ENCODE results near the gene KCNJ15. TPM values are rescaled to one million over a fixed set of nuclear protein-coding genes. Genes with fewer than 3 reads are reported as not detected.

Gene KCNJ15
- total and polyA plus RNA-seq, 10 of the 15 experiments (the other 5 are each of a cell fraction or from before 2014, with no cell fraction given) = 0.05 to 2.7 (median 0.33) TPM; not detected in 6

DNA sequence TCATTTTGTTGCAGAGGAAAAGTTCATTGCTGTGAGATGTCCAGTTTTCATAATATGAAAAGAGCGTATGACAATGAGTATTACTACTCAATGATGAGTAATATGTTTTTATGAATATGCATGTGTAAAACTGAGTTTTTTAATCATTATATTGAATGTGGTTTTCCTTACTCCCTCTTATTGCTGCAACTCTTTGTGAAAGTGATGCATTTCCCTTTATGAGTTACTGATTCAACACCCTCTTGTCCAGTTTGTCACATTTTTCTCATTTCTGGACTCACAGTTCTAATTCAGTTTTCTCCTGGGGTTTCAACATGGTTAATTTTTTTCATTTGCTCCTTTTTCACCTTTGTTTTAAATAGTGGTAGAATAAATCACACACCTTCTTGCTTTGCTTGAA is 35.2 kb upstream of the KCNJ15 start (continued):
- TF ChIP-seq CREM (IDR thresholded peaks at IDR 0.05; ENCODE audit: low read depth) (no peak), MXI1 (IDR thresholded peaks at IDR 0.05; ENCODE audit: low read depth, low read length) (no peak), IKZF1 (conservative IDR thresholded peaks at IDR 0.05) (peak; percentile 61), RELA (IDR thresholded peaks at IDR 0.05; ENCODE audit: borderline replicate concordance, partially characterized antibody) (no peak), RAD21 (IDR thresholded peaks at IDR 0.05; ENCODE audit: insufficient read depth, low read depth, low read length) (no peak), RB1 (IDR thresholded peaks at IDR 0.05; ENCODE audit: borderline replicate concordance) (no peak), ZZZ3 (IDR thresholded peaks at IDR 0.05; ENCODE audit: control insufficient read depth, insufficient read length, low read depth) (no peak), ZNF622 (IDR thresholded peaks at IDR 0.05) (no peak), SMC3 (IDR thresholded peaks at IDR 0.05; ENCODE audit: borderline replicate concordance, low read length) (no peak), BCL11A (IDR thresholded peaks at IDR 0.05; ENCODE audit: low read depth, low read length) (peak; percentile 76; the same call in 1 of the 2 replicates), ZSCAN29 (IDR thresholded peaks at IDR 0.05) (0 out of 2 replicates have a peak, but pooled peaks have one; percentile 26)
- TF ChIP-seq, protein P1, sequence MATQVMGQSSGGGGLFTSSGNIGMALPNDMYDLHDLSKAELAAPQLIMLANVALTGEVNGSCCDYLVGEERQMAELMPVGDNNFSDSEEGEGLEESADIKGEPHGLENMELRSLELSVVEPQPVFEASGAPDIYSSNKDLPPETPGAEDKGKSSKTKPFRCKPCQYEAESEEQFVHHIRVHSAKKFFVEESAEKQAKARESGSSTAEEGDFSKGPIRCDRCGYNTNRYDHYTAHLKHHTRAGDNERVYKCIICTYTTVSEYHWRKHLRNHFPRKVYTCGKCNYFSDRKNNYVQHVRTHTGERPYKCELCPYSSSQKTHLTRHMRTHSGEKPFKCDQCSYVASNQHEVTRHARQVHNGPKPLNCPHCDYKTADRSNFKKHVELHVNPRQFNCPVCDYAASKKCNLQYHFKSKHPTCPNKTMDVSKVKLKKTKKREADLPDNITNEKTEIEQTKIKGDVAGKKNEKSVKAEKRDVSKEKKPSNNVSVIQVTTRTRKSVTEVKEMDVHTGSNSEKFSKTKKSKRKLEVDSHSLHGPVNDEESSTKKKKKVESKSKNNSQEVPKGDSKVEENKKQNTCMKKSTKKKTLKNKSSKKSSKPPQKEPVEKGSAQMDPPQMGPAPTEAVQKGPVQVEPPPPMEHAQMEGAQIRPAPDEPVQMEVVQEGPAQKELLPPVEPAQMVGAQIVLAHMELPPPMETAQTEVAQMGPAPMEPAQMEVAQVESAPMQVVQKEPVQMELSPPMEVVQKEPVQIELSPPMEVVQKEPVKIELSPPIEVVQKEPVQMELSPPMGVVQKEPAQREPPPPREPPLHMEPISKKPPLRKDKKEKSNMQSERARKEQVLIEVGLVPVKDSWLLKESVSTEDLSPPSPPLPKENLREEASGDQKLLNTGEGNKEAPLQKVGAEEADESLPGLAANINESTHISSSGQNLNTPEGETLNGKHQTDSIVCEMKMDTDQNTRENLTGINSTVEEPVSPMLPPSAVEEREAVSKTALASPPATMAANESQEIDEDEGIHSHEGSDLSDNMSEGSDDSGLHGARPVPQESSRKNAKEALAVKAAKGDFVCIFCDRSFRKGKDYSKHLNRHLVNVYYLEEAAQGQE (IDR thresholded peaks at IDR 0.05; ENCODE audit: low read depth, low read length) = no peak
- TF ChIP-seq, protein P2, sequence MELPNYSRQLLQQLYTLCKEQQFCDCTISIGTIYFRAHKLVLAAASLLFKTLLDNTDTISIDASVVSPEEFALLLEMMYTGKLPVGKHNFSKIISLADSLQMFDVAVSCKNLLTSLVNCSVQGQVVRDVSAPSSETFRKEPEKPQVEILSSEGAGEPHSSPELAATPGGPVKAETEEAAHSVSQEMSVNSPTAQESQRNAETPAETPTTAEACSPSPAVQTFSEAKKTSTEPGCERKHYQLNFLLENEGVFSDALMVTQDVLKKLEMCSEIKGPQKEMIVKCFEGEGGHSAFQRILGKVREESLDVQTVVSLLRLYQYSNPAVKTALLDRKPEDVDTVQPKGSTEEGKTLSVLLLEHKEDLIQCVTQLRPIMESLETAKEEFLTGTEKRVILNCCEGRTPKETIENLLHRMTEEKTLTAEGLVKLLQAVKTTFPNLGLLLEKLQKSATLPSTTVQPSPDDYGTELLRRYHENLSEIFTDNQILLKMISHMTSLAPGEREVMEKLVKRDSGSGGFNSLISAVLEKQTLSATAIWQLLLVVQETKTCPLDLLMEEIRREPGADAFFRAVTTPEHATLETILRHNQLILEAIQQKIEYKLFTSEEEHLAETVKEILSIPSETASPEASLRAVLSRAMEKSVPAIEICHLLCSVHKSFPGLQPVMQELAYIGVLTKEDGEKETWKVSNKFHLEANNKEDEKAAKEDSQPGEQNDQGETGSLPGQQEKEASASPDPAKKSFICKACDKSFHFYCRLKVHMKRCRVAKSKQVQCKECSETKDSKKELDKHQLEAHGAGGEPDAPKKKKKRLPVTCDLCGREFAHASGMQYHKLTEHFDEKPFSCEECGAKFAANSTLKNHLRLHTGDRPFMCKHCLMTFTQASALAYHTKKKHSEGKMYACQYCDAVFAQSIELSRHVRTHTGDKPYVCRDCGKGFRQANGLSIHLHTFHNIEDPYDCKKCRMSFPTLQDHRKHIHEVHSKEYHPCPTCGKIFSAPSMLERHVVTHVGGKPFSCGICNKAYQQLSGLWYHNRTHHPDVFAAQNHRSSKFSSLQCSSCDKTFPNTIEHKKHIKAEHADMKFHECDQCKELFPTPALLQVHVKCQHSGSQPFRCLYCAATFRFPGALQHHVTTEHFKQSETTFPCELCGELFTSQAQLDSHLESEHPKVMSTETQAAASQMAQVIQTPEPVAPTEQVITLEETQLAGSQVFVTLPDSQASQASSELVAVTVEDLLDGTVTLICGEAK (IDR thresholded peaks at IDR 0.05; ENCODE audit: borderline replicate concordance) = no peak
- TF ChIP-seq, protein P3, sequence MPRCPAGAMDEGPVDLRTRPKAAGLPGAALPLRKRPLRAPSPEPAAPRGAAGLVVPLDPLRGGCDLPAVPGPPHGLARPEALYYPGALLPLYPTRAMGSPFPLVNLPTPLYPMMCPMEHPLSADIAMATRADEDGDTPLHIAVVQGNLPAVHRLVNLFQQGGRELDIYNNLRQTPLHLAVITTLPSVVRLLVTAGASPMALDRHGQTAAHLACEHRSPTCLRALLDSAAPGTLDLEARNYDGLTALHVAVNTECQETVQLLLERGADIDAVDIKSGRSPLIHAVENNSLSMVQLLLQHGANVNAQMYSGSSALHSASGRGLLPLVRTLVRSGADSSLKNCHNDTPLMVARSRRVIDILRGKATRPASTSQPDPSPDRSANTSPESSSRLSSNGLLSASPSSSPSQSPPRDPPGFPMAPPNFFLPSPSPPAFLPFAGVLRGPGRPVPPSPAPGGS (IDR thresholded peaks at IDR 0.05; ENCODE audit: borderline replicate concordance, insufficient read depth, low read depth, low read length, poor library complexity, severe bottlenecking) = no peak
- TF ChIP-seq, protein P4, sequence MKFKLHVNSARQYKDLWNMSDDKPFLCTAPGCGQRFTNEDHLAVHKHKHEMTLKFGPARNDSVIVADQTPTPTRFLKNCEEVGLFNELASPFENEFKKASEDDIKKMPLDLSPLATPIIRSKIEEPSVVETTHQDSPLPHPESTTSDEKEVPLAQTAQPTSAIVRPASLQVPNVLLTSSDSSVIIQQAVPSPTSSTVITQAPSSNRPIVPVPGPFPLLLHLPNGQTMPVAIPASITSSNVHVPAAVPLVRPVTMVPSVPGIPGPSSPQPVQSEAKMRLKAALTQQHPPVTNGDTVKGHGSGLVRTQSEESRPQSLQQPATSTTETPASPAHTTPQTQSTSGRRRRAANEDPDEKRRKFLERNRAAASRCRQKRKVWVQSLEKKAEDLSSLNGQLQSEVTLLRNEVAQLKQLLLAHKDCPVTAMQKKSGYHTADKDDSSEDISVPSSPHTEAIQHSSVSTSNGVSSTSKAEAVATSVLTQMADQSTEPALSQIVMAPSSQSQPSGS (IDR thresholded peaks at IDR 0.05; ENCODE audit: low read length) = no peak
- TF ChIP-seq, protein P5, sequence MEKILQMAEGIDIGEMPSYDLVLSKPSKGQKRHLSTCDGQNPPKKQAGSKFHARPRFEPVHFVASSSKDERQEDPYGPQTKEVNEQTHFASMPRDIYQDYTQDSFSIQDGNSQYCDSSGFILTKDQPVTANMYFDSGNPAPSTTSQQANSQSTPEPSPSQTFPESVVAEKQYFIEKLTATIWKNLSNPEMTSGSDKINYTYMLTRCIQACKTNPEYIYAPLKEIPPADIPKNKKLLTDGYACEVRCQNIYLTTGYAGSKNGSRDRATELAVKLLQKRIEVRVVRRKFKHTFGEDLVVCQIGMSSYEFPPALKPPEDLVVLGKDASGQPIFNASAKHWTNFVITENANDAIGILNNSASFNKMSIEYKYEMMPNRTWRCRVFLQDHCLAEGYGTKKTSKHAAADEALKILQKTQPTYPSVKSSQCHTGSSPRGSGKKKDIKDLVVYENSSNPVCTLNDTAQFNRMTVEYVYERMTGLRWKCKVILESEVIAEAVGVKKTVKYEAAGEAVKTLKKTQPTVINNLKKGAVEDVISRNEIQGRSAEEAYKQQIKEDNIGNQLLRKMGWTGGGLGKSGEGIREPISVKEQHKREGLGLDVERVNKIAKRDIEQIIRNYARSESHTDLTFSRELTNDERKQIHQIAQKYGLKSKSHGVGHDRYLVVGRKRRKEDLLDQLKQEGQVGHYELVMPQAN (conservative IDR thresholded peaks at IDR 0.05) = no peak

All from GM12878 (cell line).